Ramos (cell line): ENCODE results near the gene THSD4.

Experiments
- in situ Hi-C: fragments of 300-500 bp; cut with MboI; formaldehyde crosslinking; loops from one replicate; pipeline ENCODE4 v1.14.3; 2022; ENCODE audit warnings: low sequenced_read_pairs; ENCODE audit not compliant: unreplicated experiment

THSD4 gene

DNA sequence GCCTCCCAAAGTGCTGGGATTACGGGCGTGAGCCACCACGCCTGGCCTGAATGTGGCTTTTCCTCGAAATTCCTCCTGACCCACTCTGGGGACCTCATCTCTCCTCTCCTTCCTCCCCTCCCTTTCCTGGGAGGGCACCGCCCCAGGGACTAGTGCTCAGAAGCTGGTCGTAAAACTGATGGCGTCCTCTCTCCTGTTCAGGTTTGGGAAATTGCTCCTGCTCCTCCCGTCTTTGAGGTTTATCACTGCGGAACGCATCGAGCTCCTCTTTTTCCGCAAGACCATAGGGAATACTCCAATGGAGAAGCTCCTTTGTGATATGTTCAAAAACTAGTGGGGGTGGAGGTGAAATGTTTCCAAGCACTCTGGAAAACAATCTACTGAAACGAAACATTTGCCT lies 702.1 kb downstream of the THSD4 start:
- in situ Hi-C loops, result no loop called here

DNA sequence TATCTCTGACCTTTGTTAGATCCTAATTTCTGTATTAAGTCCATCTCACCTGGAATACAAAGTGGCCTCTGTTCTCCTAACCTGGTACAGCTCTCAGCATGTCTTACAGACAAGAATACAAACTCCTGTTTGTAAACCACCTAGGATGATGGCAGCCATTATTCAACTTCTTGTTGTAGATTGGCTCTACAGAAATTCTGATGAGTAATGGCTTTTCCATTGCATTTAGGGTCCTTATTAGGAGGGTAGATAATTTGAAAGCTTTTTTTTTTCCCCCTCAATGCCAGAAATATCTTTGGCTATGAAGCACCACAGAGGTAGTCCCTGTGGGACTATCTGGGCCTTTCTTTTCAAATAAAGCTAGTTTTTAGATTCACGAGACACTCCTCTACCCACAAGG lies 704.9 kb downstream of the THSD4 start:
- in situ Hi-C loops, result no loop called here

DNA sequence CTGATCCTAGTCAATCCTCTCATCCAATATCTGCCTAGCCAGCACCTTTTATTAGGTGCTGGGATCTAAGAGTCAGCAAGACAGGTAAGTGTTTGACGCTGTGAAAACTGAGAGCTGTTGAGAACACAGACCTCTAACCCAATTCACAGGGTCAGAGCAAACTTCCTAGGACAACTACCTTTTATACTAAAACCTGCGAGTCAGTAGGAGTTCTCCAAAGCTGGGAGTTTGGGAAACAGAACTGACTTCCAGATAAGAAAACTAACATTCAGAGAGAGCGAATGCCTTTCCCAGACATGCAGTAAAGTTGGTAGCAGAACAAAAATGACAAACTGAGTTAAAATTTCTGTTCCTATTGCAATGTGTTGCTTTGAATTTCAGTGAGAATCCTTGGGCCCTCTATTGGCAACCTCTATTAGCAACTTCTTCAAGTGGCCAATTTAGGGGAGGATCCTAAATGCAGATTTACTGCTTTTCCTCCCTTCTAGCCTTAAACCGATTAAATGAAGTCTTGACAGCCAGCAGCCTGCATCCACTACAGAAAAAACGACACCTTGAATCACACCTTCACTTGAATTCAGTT lies 706.4 kb downstream of the THSD4 start:
- in situ Hi-C loops, result no loop called here

DNA sequence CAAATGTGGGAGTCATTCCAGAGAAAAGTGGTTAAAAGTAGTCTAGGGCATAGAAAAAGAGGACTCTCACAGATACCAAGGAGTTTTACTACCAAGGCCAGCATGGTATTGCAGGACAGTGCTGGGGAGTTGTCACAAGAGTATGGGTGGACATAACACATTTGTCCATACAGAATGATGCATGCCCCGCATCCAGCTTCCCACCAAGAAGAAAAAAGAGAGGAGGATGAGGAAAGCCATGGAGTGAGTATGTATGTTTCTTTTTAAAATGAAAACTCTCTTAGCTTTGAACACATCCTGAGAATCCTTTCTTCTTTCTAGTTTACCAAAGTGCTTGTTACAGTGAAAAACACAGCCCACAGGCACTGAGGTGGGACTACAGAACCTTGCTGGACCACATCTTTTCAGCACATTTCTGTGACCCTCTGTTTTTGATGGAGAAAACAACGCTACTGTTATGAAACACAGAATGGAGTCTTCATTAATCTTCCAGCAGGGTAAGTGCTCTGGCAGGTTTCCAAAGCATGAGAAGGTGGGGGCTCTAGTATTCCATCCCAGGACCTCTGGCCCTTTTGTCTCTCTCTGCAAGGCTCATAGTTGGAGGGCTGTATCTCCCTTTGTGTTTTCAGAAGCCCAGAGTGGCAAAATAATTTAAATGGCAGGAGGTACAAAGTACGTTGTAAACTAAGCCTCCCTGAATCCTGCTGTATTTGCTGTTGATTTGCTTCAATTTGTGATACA lies 707.8 kb downstream of the THSD4 start:
- in situ Hi-C loops, result no loop called here

DNA sequence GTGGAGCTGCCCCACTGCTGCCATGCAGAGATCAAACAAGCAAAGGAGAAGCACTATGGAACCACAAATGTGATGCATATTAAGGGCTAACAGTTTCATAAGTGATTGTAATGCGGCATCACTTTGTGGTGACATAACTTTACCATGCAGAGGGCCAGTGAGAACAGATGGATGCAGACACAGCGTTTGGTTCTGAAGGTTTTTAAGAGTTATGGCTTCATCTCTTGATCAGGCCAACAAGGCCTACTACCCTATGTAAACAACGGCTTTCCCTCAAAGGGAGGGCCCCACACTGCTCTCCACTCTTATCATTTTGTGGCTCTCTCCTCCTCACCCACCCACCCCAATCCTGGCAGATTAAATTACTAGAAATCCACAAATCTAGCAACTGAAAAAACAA lies 708.5 kb downstream of the THSD4 start:
- in situ Hi-C loops, result no loop called here

DNA sequence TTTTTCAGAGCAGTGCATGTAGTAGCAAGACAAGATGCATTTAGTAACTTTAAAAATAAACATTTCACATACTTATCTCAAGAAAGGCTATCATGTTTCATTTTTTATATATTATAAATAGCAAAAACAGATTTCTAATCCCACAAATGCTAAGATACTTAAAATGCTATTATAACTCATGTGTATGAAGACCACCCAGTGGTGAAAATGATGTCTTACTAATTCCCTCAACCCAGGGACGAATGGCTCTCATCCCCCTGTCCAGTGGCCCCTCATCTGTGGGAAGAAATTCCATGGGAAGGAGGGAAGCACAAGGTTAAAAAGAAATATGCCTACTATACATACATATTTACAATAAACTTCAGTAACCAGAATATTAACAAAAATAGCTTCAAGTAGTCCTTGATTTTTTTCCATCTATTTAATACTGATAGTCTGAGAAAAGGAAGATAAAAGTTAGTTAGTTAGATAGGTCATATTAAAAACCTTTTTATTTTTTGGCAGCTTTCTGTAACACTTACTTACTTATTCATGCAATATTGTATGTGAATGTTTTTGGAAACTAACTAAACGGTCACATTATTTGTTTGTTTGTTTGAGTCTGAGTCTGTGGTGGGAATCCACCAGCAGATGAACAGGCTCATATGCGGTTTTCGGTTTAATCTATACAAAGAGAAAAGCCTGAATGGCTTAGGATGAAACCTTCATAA lies 709.9 kb downstream of the THSD4 start:
- in situ Hi-C loops, result no loop called here

DNA sequence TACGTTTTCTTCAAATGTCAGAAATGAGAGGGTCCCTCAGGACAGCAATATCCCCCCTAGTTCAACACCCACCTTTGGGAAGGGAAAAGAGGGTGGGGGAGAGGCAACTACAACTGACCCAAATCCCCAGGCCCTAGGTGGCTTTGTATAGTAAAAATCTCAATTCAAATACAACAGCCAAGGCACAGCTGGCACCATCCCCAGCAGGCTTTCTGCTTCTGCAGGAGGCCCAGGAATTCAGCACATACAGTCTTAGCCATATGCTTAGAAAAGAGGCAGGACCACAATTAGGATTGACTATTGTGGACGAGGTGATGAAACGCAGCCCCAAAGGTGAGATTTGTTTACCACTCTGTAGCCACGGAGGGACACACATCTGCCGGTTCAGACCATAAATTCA lies 710.9 kb downstream of the THSD4 start:
- in situ Hi-C loops, result no loop called here

DNA sequence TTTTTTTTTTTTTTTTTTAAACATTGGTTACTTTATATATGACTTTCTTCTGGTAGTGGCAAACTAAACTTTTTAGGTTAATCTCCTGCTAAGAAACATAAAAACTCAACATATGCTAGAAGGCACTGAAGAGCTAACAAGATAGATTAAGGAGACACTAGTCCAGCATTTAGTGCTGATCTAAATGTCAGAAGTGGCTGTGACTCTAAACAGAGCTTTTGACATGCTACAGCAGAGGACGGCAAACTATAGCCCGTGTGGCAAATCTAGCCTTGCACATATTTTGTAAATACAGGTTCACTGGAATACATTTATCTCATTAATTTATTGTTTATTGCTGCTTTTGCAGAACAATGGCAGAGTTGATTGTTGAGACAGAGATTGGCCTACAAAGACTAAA lies 715.7 kb downstream of the THSD4 start:
- in situ Hi-C loops, result no loop called here
